HG03095 (cell line): ENCODE data around the gene E2F3.

Experiments
- ATAC-seq: cut with Tn5 transposase; IDR thresholded peaks from one replicate; pipeline ENCODE4 v1.9.1; 2021; ENCODE audit warnings: moderate library complexity; ENCODE audit not compliant: unreplicated experiment

The E2F3 gene

GRCh38 chr6:20401205-20402091 is at the start of gene E2F3:
Gene E2F3, plus strand, starts transcription at chr6:20401879. Its CDS starts 354 bp downstream, at chr6:20402233.
- ATAC-seq: peak; percentile 79

- no peak for ATAC-seq
Observed at GRCh38 chr6:20352346-20352745, 49.3 kb upstream of the E2F3 start.

- ATAC-seq: no peak
Observed at GRCh38 chr6:20353134-20353533, 48.5 kb upstream of the E2F3 start.

- no peak for ATAC-seq
Observed at GRCh38 chr6:20354366-20354765, 47.3 kb upstream of the E2F3 start.

- ATAC-seq: no peak
Observed at GRCh38 chr6:20360471-20361119, 41.1 kb upstream of the E2F3 start.

- no peak for ATAC-seq
Observed at GRCh38 chr6:20362623-20363022, 39.1 kb upstream of the E2F3 start.

- ATAC-seq: no peak
Observed at GRCh38 chr6:20364327-20364726, 37.4 kb upstream of the E2F3 start.

GRCh38 chr6:20365456-20365855 is 36.2 kb upstream of the E2F3 start:
- no peak for ATAC-seq

GRCh38 chr6:20366082-20366830 is 35.4 kb upstream of the E2F3 start:
- no peak for ATAC-seq

- no peak for ATAC-seq
Observed at GRCh38 chr6:20367743-20368485, 33.8 kb upstream of the E2F3 start.

- no peak for ATAC-seq
Observed at GRCh38 chr6:20370393-20370792, 31.3 kb upstream of the E2F3 start.

GRCh38 chr6:20370801-20371200 is 30.9 kb upstream of the E2F3 start:
- ATAC-seq: no peak

GRCh38 chr6:20375436-20375835 is 26.2 kb upstream of the E2F3 start:
- no peak for ATAC-seq

- ATAC-seq: no peak
Observed at GRCh38 chr6:20377623-20378265, 23.9 kb upstream of the E2F3 start.

GRCh38 chr6:20379231-20379630 is 22.4 kb upstream of the E2F3 start:
- no peak for ATAC-seq

- ATAC-seq: no peak
Observed at GRCh38 chr6:20386218-20386617, 15.5 kb upstream of the E2F3 start.

GRCh38 chr6:20389066-20389465 is 12.6 kb upstream of the E2F3 start:
- no peak for ATAC-seq

- no peak for ATAC-seq
Observed at GRCh38 chr6:20393297-20393696, 8.4 kb upstream of the E2F3 start.

- no peak for ATAC-seq
Observed at GRCh38 chr6:20399518-20399917, 2.2 kb upstream of the E2F3 start.

GRCh38 chr6:20400456-20401204 is 1.0 kb upstream of the E2F3 start:
- ATAC-seq: no peak
